ENCODE results near the gene RAET1G.
"Not testable (repeated sequence)": the region's sequence is repeated elsewhere in the genome, so short reads cannot be mapped to it uniquely, and the experiment has no call there.

Gene RAET1G

GRCh38 chr6:149897015-149897697 lies 25.8 kb downstream of the RAET1G start:
- no peak for DNase-seq (ENCODE audit: low spot score)

- no peak for DNase-seq (ENCODE audit: low spot score)
Measured at GRCh38 chr6:149896491-149896890, 26.4 kb downstream of the RAET1G start.

GRCh38 chr6:149895833-149896271 lies 27.1 kb downstream of the RAET1G start:
- no peak for DNase-seq (ENCODE audit: low spot score)

GRCh38 chr6:149895048-149895590 lies 27.8 kb downstream of the RAET1G start:
- DNase-seq (ENCODE audit: low spot score) = no peak

GRCh38 chr6:149891864-149892263 lies 31.1 kb downstream of the RAET1G start:
- DNase-seq (ENCODE audit: low spot score) = not testable (repeated sequence)

- DNase-seq (ENCODE audit: low spot score) = no peak
Measured at GRCh38 chr6:149891259-149891658, 31.7 kb downstream of the RAET1G start.

- no peak for DNase-seq (ENCODE audit: low spot score)
Measured at GRCh38 chr6:149890629-149891045, 32.3 kb downstream of the RAET1G start.

- no peak for DNase-seq (ENCODE audit: low spot score)
Measured at GRCh38 chr6:149889326-149889725, 33.6 kb downstream of the RAET1G start.

GRCh38 chr6:149888659-149889058 lies 34.3 kb downstream of the RAET1G start:
- no peak for DNase-seq (ENCODE audit: low spot score)

- no peak for DNase-seq (ENCODE audit: low spot score)
Measured at GRCh38 chr6:149888093-149888492, 34.8 kb downstream of the RAET1G start.

GRCh38 chr6:149887343-149887742 lies 35.6 kb downstream of the RAET1G start:
- no peak for DNase-seq (ENCODE audit: low spot score)

GRCh38 chr6:149885888-149886287 lies 37.0 kb downstream of the RAET1G start:
- DNase-seq (ENCODE audit: low spot score) = no peak

- DNase-seq (ENCODE audit: low spot score) = no peak
Measured at GRCh38 chr6:149884617-149885016, 38.3 kb downstream of the RAET1G start.

GRCh38 chr6:149884215-149884614 lies 38.7 kb downstream of the RAET1G start:
- DNase-seq (ENCODE audit: low spot score) = peak; percentile 43

- no peak for DNase-seq (ENCODE audit: low spot score)
Measured at GRCh38 chr6:149881860-149882259, 41.1 kb downstream of the RAET1G start.

GRCh38 chr6:149881066-149881766 lies 41.7 kb downstream of the RAET1G start:
- DNase-seq (ENCODE audit: low spot score) = no peak

GRCh38 chr6:149877659-149878058 lies 45.3 kb downstream of the RAET1G start:
- DNase-seq (ENCODE audit: low spot score) = no peak

GRCh38 chr6:149876241-149876933 lies 46.5 kb downstream of the RAET1G start:
- DNase-seq (ENCODE audit: low spot score) = no peak

- DNase-seq (ENCODE audit: low spot score) = no peak
Measured at GRCh38 chr6:149872233-149872632, 50.7 kb downstream of the RAET1G start.

GRCh38 chr6:149871182-149871581 lies 51.7 kb downstream of the RAET1G start:
- no peak for DNase-seq (ENCODE audit: low spot score)

- DNase-seq (ENCODE audit: low spot score) = no peak
Measured at GRCh38 chr6:149869275-149869892, 53.5 kb downstream of the RAET1G start.
